HL-60 (cell line): ENCODE results near the gene KAZN.

ENCODE experiments used
- DNase-seq, 2 experiments: peaks; one replicate each; pipeline ENCODE4 v3.0.0-alpha.2; 2010 to 2020; ENCODE audit warnings: low read depth in 1 of 2, low spot score in 1 of 2
- H3K27ac ChIP-seq: fragments of 250-450 bp; sonication (Bioruptor Pico); replicated peaks from 2 replicates; pipeline ENCODE4 v1.5.1; 2020; ENCODE audit warnings: mild to moderate bottlenecking, moderate library complexity
- H3K27me3 ChIP-seq: fragments of 250-450 bp; sonication (Bioruptor Pico); 2 replicates; pipeline ENCODE4 v1.5.1; 2021; ENCODE audit warnings: mild to moderate bottlenecking, moderate library complexity; ENCODE audit not compliant: insufficient read depth, poor library complexity, severe bottlenecking
- H3K4me3 ChIP-seq: replicated peaks from 2 replicates; pipeline ENCODE4 v1.5.1; 2011; ENCODE audit warnings: mild to moderate bottlenecking, control low read depth, low read length; ENCODE audit not compliant: insufficient read depth
- GABPA ChIP-seq: IDR thresholded peaks from 2 replicates; pipeline ENCODE4 v1.6.1; 2012; ENCODE audit warnings: low read depth
- POLR2AphosphoS5 ChIP-seq: IDR thresholded peaks from 2 replicates; pipeline ENCODE4 v1.6.1; 2012; ENCODE audit warnings: low read depth
- SPI1 ChIP-seq: IDR thresholded peaks from 2 replicates; pipeline ENCODE4 v1.6.1; 2012; ENCODE audit warnings: low read depth, mild to moderate bottlenecking, borderline replicate concordance
- TF ChIP-seq, protein P1 (sequence below): IDR thresholded peaks from 2 replicates; pipeline ENCODE4 v1.6.1; 2012; ENCODE audit warnings: low read depth; ENCODE audit not compliant: insufficient replicate concordance
- TF ChIP-seq, protein P2 (sequence below): IDR thresholded peaks from one replicate; pipeline ENCODE4 v1.5.1; 2011; ENCODE audit warnings: low read length, control low read depth, inconsistent platforms; ENCODE audit not compliant: insufficient read depth

Gene KAZN

DNA sequence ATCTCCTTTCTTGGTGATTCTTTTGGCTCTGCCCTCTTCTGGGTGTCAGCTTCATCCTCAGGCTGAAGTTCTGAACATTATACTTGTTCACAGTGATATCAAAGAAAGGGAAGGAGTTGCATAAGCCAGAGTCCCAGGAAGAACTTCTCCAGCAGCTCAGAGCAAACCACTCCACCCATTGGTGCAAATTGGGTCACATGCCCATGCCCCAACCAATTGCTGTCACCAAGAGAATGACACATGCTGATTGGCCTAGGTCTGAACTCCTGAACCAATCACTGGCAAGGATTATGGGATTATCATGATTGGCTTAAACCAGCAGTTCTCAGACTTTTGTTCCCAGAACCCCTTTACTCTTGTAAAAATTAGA, 298.6 kb downstream of the KAZN start:
- no peak for TF ChIP-seq GABPA
- Histone ChIP-seq H3K27ac (no peak overlapping the region), H3K4me3 (no peak overlapping the region), H3K27me3 (no peaks in the 10 kb centered on the region)
- DNase-seq: no peak

DNA sequence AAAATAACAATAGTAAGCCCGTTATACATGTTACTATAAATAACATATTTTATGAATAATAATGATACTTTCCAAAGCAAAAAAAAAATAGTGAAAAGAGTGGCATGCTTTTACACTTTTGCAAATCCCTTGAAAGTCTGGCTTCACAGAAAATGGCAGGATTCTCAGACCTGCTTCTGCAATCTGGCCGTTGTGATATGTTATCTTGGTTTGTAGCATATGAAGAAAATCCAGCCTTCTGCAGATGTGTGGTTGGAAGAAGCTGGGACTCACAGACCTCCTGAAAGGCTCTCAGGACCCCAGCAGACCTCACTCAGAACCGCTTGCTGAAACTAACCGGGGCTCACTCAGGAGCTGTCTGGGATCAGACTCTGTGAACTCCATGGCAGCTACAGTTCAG, 299.1 kb downstream of the KAZN start:
- no peak for TF ChIP-seq GABPA
- TF ChIP-seq, protein P1, sequence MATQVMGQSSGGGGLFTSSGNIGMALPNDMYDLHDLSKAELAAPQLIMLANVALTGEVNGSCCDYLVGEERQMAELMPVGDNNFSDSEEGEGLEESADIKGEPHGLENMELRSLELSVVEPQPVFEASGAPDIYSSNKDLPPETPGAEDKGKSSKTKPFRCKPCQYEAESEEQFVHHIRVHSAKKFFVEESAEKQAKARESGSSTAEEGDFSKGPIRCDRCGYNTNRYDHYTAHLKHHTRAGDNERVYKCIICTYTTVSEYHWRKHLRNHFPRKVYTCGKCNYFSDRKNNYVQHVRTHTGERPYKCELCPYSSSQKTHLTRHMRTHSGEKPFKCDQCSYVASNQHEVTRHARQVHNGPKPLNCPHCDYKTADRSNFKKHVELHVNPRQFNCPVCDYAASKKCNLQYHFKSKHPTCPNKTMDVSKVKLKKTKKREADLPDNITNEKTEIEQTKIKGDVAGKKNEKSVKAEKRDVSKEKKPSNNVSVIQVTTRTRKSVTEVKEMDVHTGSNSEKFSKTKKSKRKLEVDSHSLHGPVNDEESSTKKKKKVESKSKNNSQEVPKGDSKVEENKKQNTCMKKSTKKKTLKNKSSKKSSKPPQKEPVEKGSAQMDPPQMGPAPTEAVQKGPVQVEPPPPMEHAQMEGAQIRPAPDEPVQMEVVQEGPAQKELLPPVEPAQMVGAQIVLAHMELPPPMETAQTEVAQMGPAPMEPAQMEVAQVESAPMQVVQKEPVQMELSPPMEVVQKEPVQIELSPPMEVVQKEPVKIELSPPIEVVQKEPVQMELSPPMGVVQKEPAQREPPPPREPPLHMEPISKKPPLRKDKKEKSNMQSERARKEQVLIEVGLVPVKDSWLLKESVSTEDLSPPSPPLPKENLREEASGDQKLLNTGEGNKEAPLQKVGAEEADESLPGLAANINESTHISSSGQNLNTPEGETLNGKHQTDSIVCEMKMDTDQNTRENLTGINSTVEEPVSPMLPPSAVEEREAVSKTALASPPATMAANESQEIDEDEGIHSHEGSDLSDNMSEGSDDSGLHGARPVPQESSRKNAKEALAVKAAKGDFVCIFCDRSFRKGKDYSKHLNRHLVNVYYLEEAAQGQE: no peak
- TF ChIP-seq SPI1: no peak
- TF ChIP-seq POLR2AphosphoS5: no peak
- TF ChIP-seq, protein P2, sequence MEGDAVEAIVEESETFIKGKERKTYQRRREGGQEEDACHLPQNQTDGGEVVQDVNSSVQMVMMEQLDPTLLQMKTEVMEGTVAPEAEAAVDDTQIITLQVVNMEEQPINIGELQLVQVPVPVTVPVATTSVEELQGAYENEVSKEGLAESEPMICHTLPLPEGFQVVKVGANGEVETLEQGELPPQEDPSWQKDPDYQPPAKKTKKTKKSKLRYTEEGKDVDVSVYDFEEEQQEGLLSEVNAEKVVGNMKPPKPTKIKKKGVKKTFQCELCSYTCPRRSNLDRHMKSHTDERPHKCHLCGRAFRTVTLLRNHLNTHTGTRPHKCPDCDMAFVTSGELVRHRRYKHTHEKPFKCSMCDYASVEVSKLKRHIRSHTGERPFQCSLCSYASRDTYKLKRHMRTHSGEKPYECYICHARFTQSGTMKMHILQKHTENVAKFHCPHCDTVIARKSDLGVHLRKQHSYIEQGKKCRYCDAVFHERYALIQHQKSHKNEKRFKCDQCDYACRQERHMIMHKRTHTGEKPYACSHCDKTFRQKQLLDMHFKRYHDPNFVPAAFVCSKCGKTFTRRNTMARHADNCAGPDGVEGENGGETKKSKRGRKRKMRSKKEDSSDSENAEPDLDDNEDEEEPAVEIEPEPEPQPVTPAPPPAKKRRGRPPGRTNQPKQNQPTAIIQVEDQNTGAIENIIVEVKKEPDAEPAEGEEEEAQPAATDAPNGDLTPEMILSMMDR: no peak
- no peak for DNase-seq
- no peak overlapping the region for H3K4me3 ChIP-seq
- no peaks in the 10 kb centered on the region for H3K27me3 ChIP-seq
- H3K27ac ChIP-seq: no peak overlapping the region

DNA sequence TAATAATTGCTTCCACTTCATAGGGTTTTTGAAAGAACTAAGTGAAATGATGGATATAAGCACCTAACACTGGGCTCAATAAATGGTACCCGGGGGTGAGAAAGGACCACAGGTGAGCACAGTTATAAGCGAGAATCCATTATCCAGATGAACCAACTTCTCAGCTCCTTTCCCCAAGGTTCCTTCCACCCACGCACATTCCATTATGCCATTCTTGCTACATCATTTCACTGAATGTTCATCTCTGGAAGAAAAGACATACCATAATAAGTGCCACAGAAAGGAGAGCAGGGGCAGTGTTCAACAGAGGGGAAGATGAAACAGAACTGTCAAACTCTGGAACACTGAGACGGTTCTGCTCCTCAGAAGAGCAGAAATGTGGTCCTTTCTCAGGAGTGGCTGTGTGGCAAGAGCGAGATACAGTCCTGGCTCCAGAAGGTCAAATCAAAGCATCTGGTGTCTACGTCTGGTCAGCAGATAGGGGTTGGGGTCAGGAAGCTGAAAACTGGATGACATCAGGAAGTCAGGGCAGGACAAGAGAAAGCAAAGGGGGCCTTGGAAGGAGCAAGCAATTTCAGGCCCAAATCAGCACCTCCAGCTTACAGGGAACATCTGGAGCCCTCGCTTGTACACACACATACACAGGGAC, 299.6 kb downstream of the KAZN start:
- DNase-seq: no peak
- TF ChIP-seq GABPA (no peak), SPI1 (no peak)
- no peaks in the 10 kb centered on the region for H3K27me3 ChIP-seq
- no peak overlapping the region for H3K27ac ChIP-seq
- no peak overlapping the region for H3K4me3 ChIP-seq

DNA sequence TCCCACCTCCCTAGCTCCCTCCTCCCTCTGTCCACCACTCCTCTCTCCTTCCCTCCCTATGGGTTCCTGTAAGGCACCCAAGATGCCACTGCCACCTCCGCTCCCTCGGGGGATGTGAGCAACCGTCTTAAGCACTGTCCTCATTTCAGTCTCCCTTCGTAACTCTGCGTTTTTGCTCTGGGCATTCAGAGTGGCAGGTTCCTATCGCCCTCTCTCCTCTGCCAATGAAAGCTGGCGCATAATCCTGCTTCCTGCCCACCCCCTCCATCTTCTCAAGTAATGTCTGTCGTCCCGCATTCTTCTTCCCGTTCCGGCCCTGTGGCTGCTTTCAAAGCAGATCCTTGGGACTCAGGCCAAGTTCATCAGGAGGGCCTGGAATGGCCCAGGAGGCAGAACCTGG, 301.2 kb downstream of the KAZN start:
- no peak for DNase-seq
- H3K27me3 ChIP-seq: no peaks in the 10 kb centered on the region
- TF ChIP-seq, protein P2: no peak
- TF ChIP-seq POLR2AphosphoS5 (no peak), GABPA (no peak), SPI1 (no peak)
- TF ChIP-seq, protein P1: no peak
- H3K27ac ChIP-seq: no peak overlapping the region
- no peak overlapping the region for H3K4me3 ChIP-seq

DNA sequence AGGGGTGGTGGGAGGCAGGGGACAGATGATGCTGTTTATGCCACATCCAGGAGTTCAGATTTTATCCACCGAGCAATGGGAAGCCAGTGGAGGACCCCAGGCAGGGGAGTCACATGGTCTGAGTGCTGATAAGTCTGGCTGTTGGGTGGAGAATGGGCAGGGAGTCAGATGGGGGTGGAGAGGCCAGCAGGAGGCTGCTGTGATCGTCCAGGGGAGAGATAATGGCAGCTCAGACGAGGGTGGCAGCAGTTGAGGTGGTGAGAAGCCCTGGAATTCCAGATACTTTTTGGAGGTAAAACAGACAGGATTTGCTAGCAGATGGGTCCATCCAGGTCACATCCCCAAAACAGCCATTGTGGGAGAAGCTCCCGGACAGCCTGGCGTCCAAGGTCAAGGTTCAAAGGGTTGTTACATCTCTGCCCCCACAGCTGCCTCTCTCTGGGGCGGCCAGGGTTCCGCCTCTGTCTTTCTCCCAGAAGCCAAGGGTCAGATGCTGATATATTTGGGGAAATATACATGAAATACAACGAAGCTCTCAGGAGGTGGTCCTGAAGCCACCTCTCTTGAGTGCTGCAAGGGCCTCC, 303.0 kb downstream of the KAZN start:
- Histone ChIP-seq H3K27ac (no peak overlapping the region), H3K4me3 (no peak overlapping the region), H3K27me3 (no peaks in the 10 kb centered on the region)
- DNase-seq: no peak
- TF ChIP-seq, protein P2: no peak
- TF ChIP-seq GABPA (no peak), SPI1 (no peak), POLR2AphosphoS5 (no peak)
- TF ChIP-seq, protein P1: no peak
